Keratinocyte (primary cell): ENCODE measurements around the gene ZNF177. TPM values are rescaled to one million over a fixed set of nuclear protein-coding genes. Genes with fewer than 3 reads are reported as not detected.

ENCODE experiments used
- DNase-seq: peaks from one replicate; pipeline ENCODE4 v3.0.0-alpha.2; 2011; ENCODE audit warnings: low read depth, missing footprints, low spot score
- FAIRE-seq: peaks from 2 replicates; lab custom pipeline; 2011; peaks lifted over from hg19 to GRCh38; lab: Jason Lieb, UNC
- H2AFZ ChIP-seq: 2 replicates; pipeline ENCODE4 v1.6.0; 2012; ENCODE audit warnings: low read length, control low read depth, inconsistent platforms; ENCODE audit not compliant: control insufficient read depth
- H3K27ac ChIP-seq: 2 replicates; pipeline ENCODE4 v1.5.1; 2011; ENCODE audit warnings: low read length; ENCODE audit not compliant: control insufficient read depth, insufficient read depth
- H3K27me3 ChIP-seq: 3 replicates; pipeline ENCODE4 v1.6.0; 2011; ENCODE audit warnings: low read length; ENCODE audit not compliant: control insufficient read depth, insufficient read depth; ENCODE audit errors: extremely low read depth
- H3K36me3 ChIP-seq, 2 experiments: 2 replicates in 1 of 2; 3 replicates in 1 of 2; pipeline ENCODE4 v1.5.1; 2011; ENCODE audit warnings: low read length in 2 of 2, mild to moderate bottlenecking in 1 of 2; ENCODE audit not compliant: control insufficient read depth in 2 of 2, insufficient read depth in 2 of 2; ENCODE audit errors: extremely low read depth in 1 of 2
- H3K4me1 ChIP-seq: 3 replicates; pipeline ENCODE4 v1.5.1; 2011; ENCODE audit warnings: low read length; ENCODE audit not compliant: control insufficient read depth, insufficient read depth; ENCODE audit errors: extremely low read depth
- H3K4me2 ChIP-seq: 3 replicates; pipeline ENCODE4 v1.6.0; 2011; ENCODE audit warnings: low read depth, low read length; ENCODE audit not compliant: control insufficient read depth, insufficient read depth; ENCODE audit errors: extremely low read depth
- H3K4me3 ChIP-seq, 3 experiments: fragments of 200-600 bp in 1 of 3; sonication (generic) in 1 of 3; 2 replicates in 2 of 3; 3 replicates in 1 of 3; pipeline ENCODE4 v1.5.1; 2011 to 2016; ENCODE audit warnings: low read length in 3 of 3, mild to moderate bottlenecking in 3 of 3, control low read depth in 2 of 3, inconsistent platforms in 1 of 3, low read depth in 1 of 3, mixed read lengths in 1 of 3, mixed run types in 1 of 3, moderate library complexity in 1 of 3; ENCODE audit not compliant: control insufficient read depth in 2 of 3, insufficient read depth in 2 of 3; ENCODE audit errors: extremely low read depth in 1 of 3
- H3K79me2 ChIP-seq: 2 replicates; pipeline ENCODE4 v1.6.0; 2012; ENCODE audit warnings: low read length; ENCODE audit not compliant: control insufficient read depth, insufficient read depth
- H3K9ac ChIP-seq: 3 replicates; pipeline ENCODE4 v1.6.0; 2011; ENCODE audit warnings: low read length; ENCODE audit not compliant: control insufficient read depth, insufficient read depth; ENCODE audit errors: extremely low read depth
- H3K9me1 ChIP-seq: 3 replicates; pipeline ENCODE4 v1.6.0; 2011; ENCODE audit warnings: low read length; ENCODE audit not compliant: control insufficient read depth, insufficient read depth; ENCODE audit errors: extremely low read depth
- H3K9me3 ChIP-seq: 2 replicates; pipeline ENCODE4 v1.5.1; 2012; ENCODE audit warnings: low read depth, low read length; ENCODE audit not compliant: control insufficient read depth
- H4K20me1 ChIP-seq: 3 replicates; pipeline ENCODE4 v1.6.0; 2011; ENCODE audit warnings: low read length; ENCODE audit not compliant: control insufficient read depth, insufficient read depth; ENCODE audit errors: extremely low read depth
- CTCF ChIP-seq, 3 experiments: IDR thresholded peaks in 1 of 3; conservative IDR thresholded peaks in 1 of 3; optimal IDR thresholded peaks in 1 of 3; 2 replicates in 2 of 3; 3 replicates in 1 of 3; pipeline versions ENCODE3 to v1.5.1; 2011; ENCODE audit warnings: low read length in 3 of 3, mild to moderate bottlenecking in 3 of 3, moderate library complexity in 2 of 3, control low read depth in 1 of 3, inconsistent platforms in 1 of 3; ENCODE audit not compliant: insufficient read depth in 2 of 3; ENCODE audit errors: extremely low read depth in 1 of 3
- EZH2 ChIP-seq: IDR thresholded peaks from one replicate; pipeline ENCODE4 v1.6.1; 2012; ENCODE audit warnings: inconsistent platforms, mild to moderate bottlenecking, low read length, moderate library complexity
- dilution Hi-C: fragments of 300-500 bp; cut with MboI; formaldehyde crosslinking; loops from one replicate; pipeline ENCODE4 v1.7.0; 2020; ENCODE audit warnings: low sequenced_read_pairs; ENCODE audit not compliant: extremely low pct_ligation_motif_present
- polyA plus RNA-seq, 5 experiments: library from polyadenylated mRNA; depleted of rRNA in 3 of 5; stranded (reverse) in 3 of 5; stranded (forward) in 1 of 5; unstranded in 1 of 5; fragments of >200 nt; gene quantifications; 1 replicate in 1 of 5; 2 replicates in 3 of 5; 3 replicates in 1 of 5; pipeline versions ENCODE4 v1.2.1 to v1.2.3, GENCODE V29; 2011 to 2012; ENCODE audit warnings: missing spikeins in 2 of 5, low read depth in 1 of 5, low replicate concordance in 1 of 5

ZNF177 gene
- polyA plus RNA-seq, 1 donor (not counting 4 experiments of a cell fraction or from before 2014, with no cell fraction given), result 2.0 TPM

GRCh38 chr19:9348253-9348652, 14.6 kb upstream of the ZNF177 start:
- TF ChIP-seq CTCF (optimal IDR thresholded peaks at IDR 0.05 in 1 of 3, IDR thresholded peaks at IDR 0.05 in 1 of 3, conservative IDR thresholded peaks at IDR 0.05 in 1 of 3; ENCODE audit: extremely low read depth in 1 of 3, insufficient read depth in 2 of 3, low read length in 3 of 3), result no peak
- TF ChIP-seq EZH2, result no peak
- Histone ChIP-seq H3K9me1 (no peaks in the 10 kb centered on the region), H3K4me2 (no peak overlapping the region), H3K27ac (no peak overlapping the region), H3K27me3 (no peaks in the 10 kb centered on the region), H3K79me2 (no peaks in the 10 kb centered on the region), H3K4me3 (no peak overlapping the region), H3K9ac (no peak overlapping the region), H4K20me1 (no peaks in the 10 kb centered on the region), H3K4me1 (no peaks in the 10 kb centered on the region), H2AFZ (no peak overlapping the region), H3K9me3 (peaks cover 7% of the 10 kb centered on the region), H3K36me3 (no peaks in the 10 kb centered on the region)
- FAIRE-seq, result no peak
- dilution Hi-C loops, result no loop called here
- DNase-seq, result no peak

DNA sequence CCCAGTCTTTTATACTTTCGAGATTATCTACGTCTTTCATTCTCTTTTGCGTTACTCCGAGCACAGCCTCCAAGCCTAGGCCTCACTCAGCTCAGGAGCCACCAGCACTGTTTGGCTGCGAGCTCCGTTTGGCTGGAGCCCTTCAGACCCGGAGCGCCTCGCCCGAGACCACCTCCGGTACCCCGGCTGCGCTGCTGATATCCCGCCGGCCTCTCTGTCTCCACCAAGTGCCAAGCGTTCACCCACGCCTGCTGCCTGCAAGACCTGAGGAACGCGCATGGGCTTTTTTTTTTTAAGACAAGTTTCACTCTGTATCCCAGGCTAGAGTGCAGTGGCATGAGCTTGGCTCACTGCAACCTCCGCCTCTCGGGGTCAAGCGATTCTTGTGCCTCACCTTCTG, 14.1 kb upstream of the ZNF177 start:
- no peak overlapping the region for H3K9ac ChIP-seq
- H3K79me2 ChIP-seq, result no peaks in the 10 kb centered on the region
- dilution Hi-C loops, result no loop called here
- H3K4me1 ChIP-seq, result no peaks in the 10 kb centered on the region
- H3K27me3 ChIP-seq, result no peaks in the 10 kb centered on the region
- peaks cover 5% of the 10 kb centered on the region for H3K9me3 ChIP-seq
- TF ChIP-seq CTCF (optimal IDR thresholded peaks at IDR 0.05 in 1 of 3, IDR thresholded peaks at IDR 0.05 in 1 of 3, conservative IDR thresholded peaks at IDR 0.05 in 1 of 3; ENCODE audit: extremely low read depth in 1 of 3, insufficient read depth in 2 of 3, low read length in 3 of 3), result no peak
- no peak for TF ChIP-seq EZH2
- H3K27ac ChIP-seq, result no peak overlapping the region
- no peaks in the 10 kb centered on the region for H4K20me1 ChIP-seq
- no peaks in the 10 kb centered on the region for H3K36me3 ChIP-seq
- no peaks in the 10 kb centered on the region for H3K9me1 ChIP-seq
- no peak for DNase-seq
- no peak overlapping the region for H2AFZ ChIP-seq
- no peak for FAIRE-seq
- no peak overlapping the region for H3K4me3 ChIP-seq
- no peak overlapping the region for H3K4me2 ChIP-seq
